ENCODE results near the gene FAM83G.
"Not testable (repeated sequence)": the region's sequence is repeated elsewhere in the genome, so short reads cannot be mapped to it uniquely, and the experiment has no call there.

Gene FAM83G

GRCh38 chr17:19004421-19005136, at the start of gene FAM83G:
TSS of gene FAM83G (minus strand) at chr17:19004764. CDS start at chr17:19004041, 723 bp downstream.
- Histone ChIP-seq H3K9ac (ENCODE audit: insufficient read length, low read depth) (peak within 1 kb of the TSS; percentile 86), H3K4me1 (ENCODE audit: insufficient read depth, insufficient read length) (peaks cover 33% of the 10 kb centered on the region), H3K27me3 (ENCODE audit: insufficient read depth, insufficient read length) (no peaks in the 10 kb centered on the region), H3K4me3 (ENCODE audit: insufficient read length, low read depth) (peak within 1 kb of the TSS; percentile 68), H3K9me3 (ENCODE audit: insufficient read depth, low read length) (peaks cover 7% of the 10 kb centered on the region; the same call in 1 of the 2 replicates), H3K36me3 (ENCODE audit: insufficient read depth, insufficient read length, low read length) (peaks cover 40% of the 10 kb centered on the region)
- DNase-seq (ENCODE audit: low read depth, low spot score): peak; percentile 27
- no peak for TF ChIP-seq YY1 (IDR thresholded peaks at IDR 0.05; ENCODE audit: insufficient read depth, insufficient read length)
- TF ChIP-seq ZNF274 (IDR thresholded peaks at IDR 0.05; ENCODE audit: low read depth, low read length): no peak
- no peak for TF ChIP-seq SUZ12 (IDR thresholded peaks at IDR 0.05; ENCODE audit: extremely low read depth, insufficient read depth, insufficient read length)

DNA sequence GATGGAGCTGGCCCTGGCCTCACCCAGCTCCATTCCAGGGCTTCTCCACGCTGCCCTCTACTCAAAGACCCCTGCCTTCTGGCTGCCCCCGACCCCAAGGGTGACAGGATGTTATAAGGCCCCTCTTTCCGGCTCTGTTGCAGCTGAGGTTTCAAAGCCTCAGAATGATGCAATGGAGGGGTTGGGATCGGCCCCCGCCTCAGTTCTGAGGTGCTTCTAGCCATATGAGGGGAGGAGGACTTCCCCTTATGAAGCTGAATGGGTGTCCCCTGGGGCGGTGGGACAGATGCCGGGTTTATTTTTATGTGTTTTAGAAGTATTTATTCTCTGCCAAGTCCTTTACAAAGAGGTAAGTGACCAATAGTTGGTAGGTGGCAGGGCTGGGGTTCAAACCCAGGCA, 44.3 kb upstream of the FAM83G start:
- not testable (repeated sequence) for H3K9me3 ChIP-seq (ENCODE audit: insufficient read depth, low read length); H3K4me1 ChIP-seq (ENCODE audit: insufficient read depth, insufficient read length); H3K4me3 ChIP-seq (ENCODE audit: insufficient read length, low read depth); H3K36me3 ChIP-seq (ENCODE audit: insufficient read depth, insufficient read length, low read length); H3K27me3 ChIP-seq (ENCODE audit: insufficient read depth, insufficient read length); H3K9ac ChIP-seq (ENCODE audit: insufficient read length, low read depth); DNase-seq (ENCODE audit: low read depth, low spot score)

- not testable (repeated sequence) for H3K27me3 ChIP-seq (ENCODE audit: insufficient read depth, insufficient read length); H3K4me1 ChIP-seq (ENCODE audit: insufficient read depth, insufficient read length); DNase-seq (ENCODE audit: low read depth, low spot score); H3K9me3 ChIP-seq (ENCODE audit: insufficient read depth, low read length); H3K9ac ChIP-seq (ENCODE audit: insufficient read length, low read depth); H3K4me3 ChIP-seq (ENCODE audit: insufficient read length, low read depth); H3K36me3 ChIP-seq (ENCODE audit: insufficient read depth, insufficient read length, low read length)
Measured at GRCh38 chr17:19047510-19047909, 42.9 kb upstream of the FAM83G start.

DNA sequence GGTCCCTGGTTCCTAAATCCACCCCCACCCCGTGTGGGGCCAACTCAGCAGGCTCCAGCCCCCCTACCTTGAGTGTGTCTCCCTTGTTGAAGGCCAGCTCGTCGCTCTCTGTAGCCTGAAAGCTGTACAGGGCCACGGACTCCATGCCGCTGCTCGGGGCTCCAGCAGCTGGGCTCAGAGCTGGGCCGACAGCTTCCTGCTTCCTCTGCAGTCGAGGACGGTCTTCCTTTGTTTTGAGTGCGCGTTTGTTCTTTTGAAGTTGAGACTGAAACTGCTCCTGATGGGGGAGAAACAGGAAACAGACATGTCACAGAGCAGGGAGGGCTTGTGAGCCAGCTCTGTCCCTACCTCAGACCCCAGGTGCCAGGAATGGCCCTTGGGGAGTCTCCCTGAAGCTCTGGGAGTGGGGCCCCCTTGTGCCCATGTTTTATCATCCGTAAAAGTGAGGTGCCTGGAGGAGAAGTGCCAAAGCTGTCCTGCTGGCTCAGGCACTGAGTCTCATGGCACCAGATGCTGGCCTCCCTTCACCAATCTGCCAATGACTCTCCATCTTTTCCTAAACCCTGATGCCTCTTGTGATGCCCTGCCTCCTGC, 42.3 kb upstream of the FAM83G start, which contains the start of gene GRAP:
TSS of gene GRAP (minus strand) at position 176 of the 594 bp plus-strand sequence. CDS start at position 145, 31 bp downstream.
- not testable (repeated sequence) for H3K4me1 ChIP-seq (ENCODE audit: insufficient read depth, insufficient read length); H3K9me3 ChIP-seq (ENCODE audit: insufficient read depth, low read length); H3K27me3 ChIP-seq (ENCODE audit: insufficient read depth, insufficient read length); DNase-seq (ENCODE audit: low read depth, low spot score); H3K36me3 ChIP-seq (ENCODE audit: insufficient read depth, insufficient read length, low read length); H3K4me3 ChIP-seq (ENCODE audit: insufficient read length, low read depth); H3K9ac ChIP-seq (ENCODE audit: insufficient read length, low read depth)

GRCh38 chr17:19044643-19045042, 40.1 kb upstream of the FAM83G start:
- H3K4me1 ChIP-seq (ENCODE audit: insufficient read depth, insufficient read length); H3K27me3 ChIP-seq (ENCODE audit: insufficient read depth, insufficient read length); DNase-seq (ENCODE audit: low read depth, low spot score); H3K9me3 ChIP-seq (ENCODE audit: insufficient read depth, low read length); H3K36me3 ChIP-seq (ENCODE audit: insufficient read depth, insufficient read length, low read length); H3K9ac ChIP-seq (ENCODE audit: insufficient read length, low read depth); H3K4me3 ChIP-seq (ENCODE audit: insufficient read length, low read depth): not testable (repeated sequence)

GRCh38 chr17:19043032-19043431, 38.5 kb upstream of the FAM83G start:
- H3K4me3 ChIP-seq (ENCODE audit: insufficient read length, low read depth); H3K9ac ChIP-seq (ENCODE audit: insufficient read length, low read depth); H3K27me3 ChIP-seq (ENCODE audit: insufficient read depth, insufficient read length); H3K4me1 ChIP-seq (ENCODE audit: insufficient read depth, insufficient read length); DNase-seq (ENCODE audit: low read depth, low spot score); H3K36me3 ChIP-seq (ENCODE audit: insufficient read depth, insufficient read length, low read length); H3K9me3 ChIP-seq (ENCODE audit: insufficient read depth, low read length): not testable (repeated sequence)

DNA sequence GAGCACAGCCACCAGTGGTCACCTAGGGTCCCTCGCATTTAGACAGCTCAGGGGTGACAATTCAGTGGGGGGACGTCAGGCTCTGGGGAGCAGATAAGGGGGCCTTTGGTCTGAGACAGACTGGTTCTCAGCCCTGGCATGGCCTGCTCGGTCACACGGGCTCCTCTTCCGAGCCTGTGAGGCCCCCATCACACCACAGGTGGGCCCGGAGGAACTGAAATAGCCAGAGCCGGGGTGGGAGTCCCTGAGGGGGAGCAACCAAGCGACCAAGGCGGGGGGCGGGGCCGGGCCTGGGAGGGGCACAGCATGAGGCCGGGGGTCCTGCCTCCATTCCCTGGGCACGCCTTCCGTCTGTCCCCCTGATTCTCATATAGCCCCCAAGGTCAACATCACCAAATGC, 37.8 kb upstream of the FAM83G start:
- not testable (repeated sequence) for H3K36me3 ChIP-seq (ENCODE audit: insufficient read depth, insufficient read length, low read length); DNase-seq (ENCODE audit: low read depth, low spot score); H3K9me3 ChIP-seq (ENCODE audit: insufficient read depth, low read length); H3K27me3 ChIP-seq (ENCODE audit: insufficient read depth, insufficient read length); H3K4me3 ChIP-seq (ENCODE audit: insufficient read length, low read depth); H3K4me1 ChIP-seq (ENCODE audit: insufficient read depth, insufficient read length); H3K9ac ChIP-seq (ENCODE audit: insufficient read length, low read depth)

- H3K4me1 ChIP-seq (ENCODE audit: insufficient read depth, insufficient read length); H3K4me3 ChIP-seq (ENCODE audit: insufficient read length, low read depth); H3K27me3 ChIP-seq (ENCODE audit: insufficient read depth, insufficient read length); H3K9ac ChIP-seq (ENCODE audit: insufficient read length, low read depth); DNase-seq (ENCODE audit: low read depth, low spot score); H3K9me3 ChIP-seq (ENCODE audit: insufficient read depth, low read length); H3K36me3 ChIP-seq (ENCODE audit: insufficient read depth, insufficient read length, low read length): not testable (repeated sequence)
Measured at GRCh38 chr17:19041871-19042270, 37.3 kb upstream of the FAM83G start.

- not testable (repeated sequence) for H3K27me3 ChIP-seq (ENCODE audit: insufficient read depth, insufficient read length); DNase-seq (ENCODE audit: low read depth, low spot score); H3K4me1 ChIP-seq (ENCODE audit: insufficient read depth, insufficient read length); H3K4me3 ChIP-seq (ENCODE audit: insufficient read length, low read depth); H3K9ac ChIP-seq (ENCODE audit: insufficient read length, low read depth); H3K36me3 ChIP-seq (ENCODE audit: insufficient read depth, insufficient read length, low read length); H3K9me3 ChIP-seq (ENCODE audit: insufficient read depth, low read length)
Measured at GRCh38 chr17:19040350-19040749, 35.8 kb upstream of the FAM83G start.

- not testable (repeated sequence) for DNase-seq (ENCODE audit: low read depth, low spot score); H3K4me1 ChIP-seq (ENCODE audit: insufficient read depth, insufficient read length); H3K9me3 ChIP-seq (ENCODE audit: insufficient read depth, low read length); H3K9ac ChIP-seq (ENCODE audit: insufficient read length, low read depth); H3K27me3 ChIP-seq (ENCODE audit: insufficient read depth, insufficient read length); H3K4me3 ChIP-seq (ENCODE audit: insufficient read length, low read depth); H3K36me3 ChIP-seq (ENCODE audit: insufficient read depth, insufficient read length, low read length)
Measured at GRCh38 chr17:19038730-19039129, 34.2 kb upstream of the FAM83G start.

DNA sequence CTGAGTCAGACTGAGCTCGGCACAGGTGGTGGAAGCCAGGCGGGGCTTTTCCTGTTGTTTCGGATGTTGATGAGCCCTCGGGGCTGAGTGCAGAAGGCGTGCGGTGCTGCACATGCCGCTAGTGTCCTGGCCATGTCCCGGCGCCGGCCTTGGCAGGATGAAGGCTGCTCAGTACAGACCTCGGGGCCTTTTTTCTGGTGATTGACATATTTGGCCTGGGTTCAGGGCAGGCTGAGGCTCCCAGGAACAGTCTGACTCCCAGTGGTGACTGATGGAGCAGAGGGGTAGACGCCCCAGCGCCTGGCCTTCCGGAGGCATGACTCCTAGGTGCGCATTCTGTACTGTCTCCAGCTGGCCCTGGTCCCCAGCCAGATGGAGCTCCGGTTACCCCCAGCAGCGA, 33.4 kb upstream of the FAM83G start:
- not testable (repeated sequence) for H3K36me3 ChIP-seq (ENCODE audit: insufficient read depth, insufficient read length, low read length)

More for the DNA sequence above, 33.4 kb upstream of the FAM83G start:
- H3K27me3 ChIP-seq (ENCODE audit: insufficient read depth, insufficient read length); H3K4me1 ChIP-seq (ENCODE audit: insufficient read depth, insufficient read length); H3K4me3 ChIP-seq (ENCODE audit: insufficient read length, low read depth); DNase-seq (ENCODE audit: low read depth, low spot score); H3K9me3 ChIP-seq (ENCODE audit: insufficient read depth, low read length); H3K9ac ChIP-seq (ENCODE audit: insufficient read length, low read depth): not testable (repeated sequence)
